H1 (cell line): ENCODE results near the gene C20orf202. TPM values are rescaled to one million over a fixed set of nuclear protein-coding genes. Genes with fewer than 3 reads are reported as not detected.

Source experiments
- CTCF ChIA-PET: fragments of 300-600 bp; sonication (Branson Sonifier 250); formaldehyde crosslinking; loops from one replicate; lab custom pipeline; 2021; ENCODE audit not compliant: partially characterized antibody; lab: Charles Lee
- POLR2A ChIA-PET: fragments of 300-600 bp; sonication (Branson Sonifier 250); formaldehyde crosslinking; loops from one replicate; lab custom pipeline; 2021; ENCODE audit warnings: inconsistent platforms; ENCODE audit not compliant: partially characterized antibody; lab: Charles Lee
- DNase-seq, 2 experiments: peaks; one replicate each; pipeline versions ENCODE4 v3.0.0 to v3.0.0-alpha.2; 2010 to 2022; ENCODE audit warnings: low spot score in 2 of 2, low read depth in 1 of 2, mixed read lengths in 1 of 2
- FAIRE-seq: peaks from 2 replicates; lab custom pipeline; 2011; peaks lifted over from hg19 to GRCh38; lab: Jason Lieb, UNC
- H2AFZ ChIP-seq: 2 replicates; pipeline ENCODE4 v1.8.1; 2012; ENCODE audit warnings: low read length, inconsistent platforms
- H2AK5ac ChIP-seq: 2 replicates; pipeline ENCODE4 v1.6.1; 2013; ENCODE audit warnings: low read depth, low read length
- H2BK120ac ChIP-seq: replicated peaks from 2 replicates; pipeline ENCODE3; 2013; ENCODE audit warnings: low read depth, low read length, inconsistent platforms
- H2BK12ac ChIP-seq: 2 replicates; pipeline ENCODE4 v1.6.1; 2013; ENCODE audit warnings: low read depth, low read length
- H2BK15ac ChIP-seq: 2 replicates; pipeline ENCODE4 v1.6.1; 2013; ENCODE audit warnings: low read length
- H2BK20ac ChIP-seq: 2 replicates; pipeline ENCODE4 v1.6.1; 2013; ENCODE audit warnings: low read length
- H2BK5ac ChIP-seq: 2 replicates; pipeline ENCODE4 v1.6.1; 2013; ENCODE audit warnings: low read depth, low read length
- H3K14ac ChIP-seq: 2 replicates; pipeline ENCODE4 v1.6.1; 2013; ENCODE audit warnings: inconsistent platforms; ENCODE audit not compliant: insufficient read length
- H3K18ac ChIP-seq: 2 replicates; pipeline ENCODE4 v1.6.1; 2013; ENCODE audit warnings: low read length; ENCODE audit errors: extremely low read depth
- H3K23ac ChIP-seq: 2 replicates; pipeline ENCODE4 v1.6.1; 2013; ENCODE audit warnings: inconsistent platforms; ENCODE audit not compliant: insufficient read length
- H3K23me2 ChIP-seq: 2 replicates; pipeline ENCODE4 v1.6.1; 2013; ENCODE audit warnings: low read depth, low read length
- H3K27ac ChIP-seq: 2 replicates; pipeline ENCODE4 v1.6.1; 2011; ENCODE audit warnings: low read depth, low read length, inconsistent platforms
- H3K27me3 ChIP-seq, 4 experiments: replicated peaks in 1 of 4; 1 replicate in 1 of 4; 2 replicates in 3 of 4; pipeline versions ENCODE4 v1.6.1 to v1.8.1; 2011 to 2013; ENCODE audit warnings: low read length in 3 of 4, mild to moderate bottlenecking in 3 of 4, inconsistent platforms in 2 of 4, mixed read lengths in 2 of 4, moderate library complexity in 1 of 4; ENCODE audit not compliant: control insufficient read depth in 3 of 4, insufficient read depth in 3 of 4; ENCODE audit errors: extremely low read depth in 1 of 4
- H3K36me3 ChIP-seq, 4 experiments: 2 replicates each; pipeline versions ENCODE4 v1.6.1 to v1.8.1; 2011 to 2013; ENCODE audit warnings: mild to moderate bottlenecking in 4 of 4, low read length in 3 of 4, moderate library complexity in 2 of 4, control low read depth in 1 of 4, inconsistent platforms in 1 of 4; ENCODE audit not compliant: insufficient read depth in 4 of 4, control insufficient read depth in 2 of 4
- H3K4ac ChIP-seq: replicated peaks from 2 replicates; pipeline ENCODE3; 2013; ENCODE audit warnings: low read length, low read depth, mixed read lengths, inconsistent platforms; ENCODE audit not compliant: insufficient read length
- H3K4me1 ChIP-seq, 4 experiments: replicated peaks in 1 of 4; 1 replicate in 1 of 4; 2 replicates in 3 of 4; pipeline versions ENCODE4 v1.6.1 to v1.8.1; 2011 to 2013; ENCODE audit warnings: low read length in 3 of 4, inconsistent platforms in 2 of 4, mixed read lengths in 1 of 4; ENCODE audit not compliant: insufficient read depth in 4 of 4, control insufficient read depth in 3 of 4
- H3K4me2 ChIP-seq, 2 experiments: 2 replicates each; pipeline versions ENCODE4 v1.6.1 to v1.8.1; 2011 to 2013; ENCODE audit warnings: low read depth in 2 of 2, low read length in 2 of 2, control low read depth in 1 of 2, inconsistent platforms in 1 of 2, mild to moderate bottlenecking in 1 of 2; ENCODE audit not compliant: insufficient read depth in 1 of 2
- H3K4me3 ChIP-seq, 4 experiments: fragments of 200-600, 300-600 bp in 1 of 4; sonication (generic), shearing (Covaris generic), sonication (Bioruptor Twin) in 1 of 4; 2 replicates each; pipeline versions ENCODE4 v1.5.1 to v1.8.1; 2011 to 2016; ENCODE audit warnings: low read length in 4 of 4, low read depth in 3 of 4, control low read depth in 2 of 4, inconsistent platforms in 2 of 4, mild to moderate bottlenecking in 2 of 4, mixed read lengths in 1 of 4, moderate library complexity in 1 of 4; ENCODE audit not compliant: insufficient read depth in 2 of 4; ENCODE audit errors: extremely low read depth in 1 of 4
- H3K56ac ChIP-seq: replicated peaks from 2 replicates; pipeline ENCODE3; 2013; ENCODE audit warnings: low read depth, mild to moderate bottlenecking, mixed read lengths, low read length, inconsistent platforms; ENCODE audit not compliant: insufficient read length
- H3K79me1 ChIP-seq: 2 replicates; pipeline ENCODE4 v1.6.1; 2013; ENCODE audit warnings: low read depth, low read length, control low read depth
- H3K79me2 ChIP-seq, 2 experiments: 2 replicates each; pipeline versions ENCODE4 v1.6.1 to v1.8.1; 2012 to 2013; ENCODE audit warnings: low read length in 2 of 2, mild to moderate bottlenecking in 2 of 2, inconsistent platforms in 1 of 2; ENCODE audit not compliant: insufficient read depth in 2 of 2, control insufficient read depth in 1 of 2
- H3K9ac ChIP-seq, 4 experiments: replicated peaks in 1 of 4; 1 replicate in 1 of 4; 2 replicates in 3 of 4; pipeline versions ENCODE4 v1.6.1 to v1.8.1; 2011 to 2013; ENCODE audit warnings: low read depth in 3 of 4, low read length in 3 of 4, control low read depth in 2 of 4, mild to moderate bottlenecking in 2 of 4, moderate library complexity in 2 of 4, inconsistent platforms in 1 of 4; ENCODE audit errors: extremely low read depth in 1 of 4
- H3K9me3 ChIP-seq, 2 experiments: 2 replicates each; pipeline versions ENCODE4 v1.6.1 to v1.8.1; 2012 to 2013; ENCODE audit warnings: mild to moderate bottlenecking in 2 of 2, moderate library complexity in 2 of 2, control low read depth in 1 of 2, inconsistent platforms in 1 of 2, low read depth in 1 of 2, low read length in 1 of 2, mixed read lengths in 1 of 2; ENCODE audit not compliant: insufficient read depth in 2 of 2
- H4K20me1 ChIP-seq, 2 experiments: replicated peaks in 1 of 2; 2 replicates each; pipeline versions ENCODE3 to v1.8.1; 2011 to 2013; ENCODE audit warnings: inconsistent platforms in 2 of 2, low read length in 2 of 2, mild to moderate bottlenecking in 1 of 2; ENCODE audit not compliant: insufficient read depth in 2 of 2, control insufficient read depth in 1 of 2
- H4K5ac ChIP-seq: 2 replicates; pipeline ENCODE4 v1.6.1; 2013; ENCODE audit warnings: low read length, low read depth, mixed read lengths, inconsistent platforms; ENCODE audit not compliant: insufficient read length
- H4K8ac ChIP-seq: 2 replicates; pipeline ENCODE4 v1.8.0; 2013; ENCODE audit warnings: mild to moderate bottlenecking, moderate library complexity, low read length, inconsistent platforms; ENCODE audit not compliant: insufficient read depth; ENCODE audit errors: extremely low read depth
- H4K91ac ChIP-seq: replicated peaks from 2 replicates; pipeline ENCODE3; 2013; ENCODE audit warnings: low read length, mixed read lengths, inconsistent platforms; ENCODE audit not compliant: insufficient read length
- BACH1 ChIP-seq: IDR thresholded peaks from 2 replicates; pipeline ENCODE4 v1.6.1; 2012; ENCODE audit warnings: low read length, improper control_type of control experiment
- CBX8 ChIP-seq: fragments of 300-800, 300-1000 bp; sonication (generic); IDR thresholded peaks from 2 replicates; pipeline ENCODE4 v1.7.1; 2016; ENCODE audit warnings: low read depth, low read length, borderline replicate concordance
- CREB1 ChIP-seq: IDR thresholded peaks from 2 replicates; pipeline ENCODE4 v1.6.1; 2012; ENCODE audit warnings: inconsistent platforms
- HDAC6 ChIP-seq: IDR thresholded peaks from one replicate; pipeline ENCODE4 v1.7.1; 2012; ENCODE audit warnings: low read depth, mild to moderate bottlenecking, inconsistent platforms, low read length, moderate library complexity
- RAD21 ChIP-seq, 2 experiments: IDR thresholded peaks in 1 of 2; conservative IDR thresholded peaks in 1 of 2; 2 replicates each; pipeline ENCODE4 v1.6.1; 2011; ENCODE audit warnings: low read depth in 2 of 2, low read length in 2 of 2, improper control_type of control experiment in 1 of 2, inconsistent platforms in 1 of 2, mild to moderate bottlenecking in 1 of 2, moderate library complexity in 1 of 2
- SRF ChIP-seq: IDR thresholded peaks from 2 replicates; pipeline ENCODE4 v1.6.1; 2011; ENCODE audit warnings: mild to moderate bottlenecking, low read depth, low read length, moderate library complexity
- TAF1 ChIP-seq: IDR thresholded peaks from 2 replicates; pipeline ENCODE4 v1.6.1; 2011; ENCODE audit warnings: mild to moderate bottlenecking, low read depth, low read length
- WGBS, 2 experiments: shearing (Covaris generic) in 1 of 2; methylation state at CpG; one replicate each; pipeline versions ENCODE4 v1.1.6 to v1.1.7; 2013 to 2015; ENCODE audit warnings: low lambda C conversion rate in 2 of 2, mixed read lengths in 2 of 2, inconsistent platforms in 1 of 2, low coverage in 1 of 2, missing lambda C conversion rate in 1 of 2; ENCODE audit not compliant: insufficient replicate concordance in 2 of 2, insufficient coverage in 1 of 2, insufficient read length in 1 of 2; ENCODE audit errors: extremely low coverage in 1 of 2, missing lambda C conversion rate in 1 of 2; 5-methylcytosine and 5-hydroxymethylcytosine counted together
- polyA plus RNA-seq, 7 experiments: library from polyadenylated mRNA; depleted of rRNA in 3 of 7; stranded (reverse) in 5 of 7; unstranded in 2 of 7; fragments of >200 nt in 5 of 7; fragments of 200-250 nt in 2 of 7; gene quantifications; 1 replicate in 5 of 7; 2 replicates in 1 of 7; 4 replicates in 1 of 7; pipeline versions ENCODE4 v1.2.1 to v1.2.3, GENCODE V29; 2011 to 2013; ENCODE audit warnings: missing spikeins in 2 of 7, mixed read lengths in 2 of 7
- total RNA-seq: library from RNA; stranded (reverse); fragmentation: NEBNext Ultra II Directional; extraction: Animal tissue kit (Norgen Biotek cat#: 25700); gene quantifications from 2 replicates; pipeline ENCODE4 v1.2.1, GENCODE V29; 2021
- TF ChIP-seq, protein P1 (sequence below), 3 experiments: IDR thresholded peaks; 1 replicate in 2 of 3; 2 replicates in 1 of 3; pipeline versions ENCODE4 v1.5.1 to v1.6.1; 2011; ENCODE audit warnings: low read length in 3 of 3, mild to moderate bottlenecking in 3 of 3, inconsistent platforms in 2 of 3, low read depth in 1 of 3, moderate library complexity in 1 of 3; ENCODE audit not compliant: insufficient read depth in 1 of 3; ENCODE audit errors: control extremely low read depth in 1 of 3

C20orf202 gene
- total and polyA plus RNA-seq, 2 of the 8 experiments (the other 6 are each of a cell fraction or from before 2014, with no cell fraction given): 0.12 TPM; not detected in 1

DNA sequence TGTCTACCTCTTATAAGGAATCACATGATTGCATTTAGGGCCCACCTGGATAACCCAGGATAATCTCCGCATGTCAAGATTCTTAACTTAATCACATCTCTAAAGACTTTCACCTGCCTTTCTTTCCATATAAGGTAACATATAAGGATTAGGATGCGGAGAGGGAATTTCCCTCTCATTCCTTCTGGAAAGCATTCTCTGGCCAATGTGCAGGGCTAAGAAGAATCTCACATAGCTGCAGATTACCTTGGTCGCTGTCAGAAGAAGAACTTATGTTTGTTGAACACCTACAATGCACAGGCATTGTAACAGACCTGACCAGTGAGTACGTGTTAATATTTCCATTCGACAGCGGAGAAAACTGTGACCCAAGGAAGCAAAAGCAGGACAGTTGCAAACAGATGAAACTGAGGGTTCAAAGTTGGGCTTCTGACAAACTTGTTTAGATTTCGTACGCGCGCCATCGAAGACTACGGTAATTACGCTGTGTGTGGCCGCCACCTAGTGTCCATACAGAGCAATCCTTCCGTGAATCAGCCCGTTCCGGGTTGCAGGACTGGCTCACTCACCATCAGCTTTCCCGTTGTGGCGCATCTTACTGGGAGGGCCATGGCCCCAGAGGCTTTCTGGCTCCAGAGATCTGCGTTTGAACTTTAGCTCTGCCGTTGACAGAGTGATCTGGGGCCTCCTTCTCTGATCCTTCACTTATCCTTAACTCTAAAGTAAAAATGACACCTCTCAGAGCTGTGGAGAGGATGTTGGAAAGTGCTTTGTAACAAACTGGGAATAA lies 9.5 kb downstream of the C20orf202 start:
- no peak overlapping the region for H3K23ac ChIP-seq
- H3K4me1 ChIP-seq: peaks cover 0 to 10% (median 0%) of the 10 kb centered on the region in 4 experiments; a peak in 3 of 7 replicates
- peak overlapping the region; percentile 17; the same call in 1 of the 2 replicates for H4K8ac ChIP-seq
- H3K9ac ChIP-seq: no peak overlapping the region
- no peak overlapping the region for H2BK15ac ChIP-seq
- no peak overlapping the region for H3K27ac ChIP-seq
- H3K18ac ChIP-seq: no peak overlapping the region
- peak overlapping the region in 1 of 2 experiments; percentile 24; a peak in 3 of 4 replicates for H3K4me2 ChIP-seq
- H3K9me3 ChIP-seq: no peaks in the 10 kb centered on the region
- H3K56ac ChIP-seq: no peak overlapping the region
- WGBS, 2 experiments: 16% methylated on average over 21 of the region's 21 CpGs; no CpG with 5 or more reads in 1 of the 2 experiments
- no peak overlapping the region for H4K91ac ChIP-seq
- ChIA-PET CTCF (interaction anchor here (0.7 to 11.9 kb wide), 20 partner anchors 13 to 256 kb away, joined by 3 to 101 read pairs (median 5); partner anchors contain the start of genes RAD21L1 and TMEM74B), POLR2A (interaction anchor here (1.0 to 2.4 kb wide), 3 partner anchors 12 to 37 kb away, joined by 3 to 7 read pairs (median 4); partner anchors contain the start of gene RAD21L1)
- H3K79me1 ChIP-seq: no peaks in the 10 kb centered on the region
- FAIRE-seq (peak; percentile 70), DNase-seq (peak; percentile 53 to 77)
- H2BK5ac ChIP-seq: no peak overlapping the region
- no peak overlapping the region for H2BK120ac ChIP-seq
- H3K27me3 ChIP-seq: 0 out of 7 replicates have a peak, but pooled peaks cover 0 to 3% (median 0%) of the 10 kb centered on the region in 4 experiments
- no peaks in the 10 kb centered on the region for H4K20me1 ChIP-seq
- no peak overlapping the region for H2BK12ac ChIP-seq
- H2BK20ac ChIP-seq: no peak overlapping the region
- no peak overlapping the region for H2AK5ac ChIP-seq
- no peaks in the 10 kb centered on the region for H3K79me2 ChIP-seq
- no peaks in the 10 kb centered on the region for H3K23me2 ChIP-seq
- no peak overlapping the region for H4K5ac ChIP-seq
- peak overlapping the region; percentile 91 for H2AFZ ChIP-seq
- H3K14ac ChIP-seq: no peak overlapping the region
- no peak overlapping the region for H3K4me3 ChIP-seq
- no peaks in the 10 kb centered on the region for H3K36me3 ChIP-seq
- no peak overlapping the region for H3K4ac ChIP-seq
- peak; percentile 92 for TF ChIP-seq RAD21 (IDR thresholded peaks at IDR 0.05 in 1 of 2, conservative IDR thresholded peaks at IDR 0.05 in 1 of 2; ENCODE audit: low read depth in 2 of 2, low read length in 2 of 2)
- TF ChIP-seq CBX8: no peak
- 0 out of 2 replicates have a peak, but pooled peaks have one; percentile 30 for TF ChIP-seq TAF1
- peak; percentile 48; the same call in 1 of the 2 replicates for TF ChIP-seq SRF
- TF ChIP-seq, protein P1, sequence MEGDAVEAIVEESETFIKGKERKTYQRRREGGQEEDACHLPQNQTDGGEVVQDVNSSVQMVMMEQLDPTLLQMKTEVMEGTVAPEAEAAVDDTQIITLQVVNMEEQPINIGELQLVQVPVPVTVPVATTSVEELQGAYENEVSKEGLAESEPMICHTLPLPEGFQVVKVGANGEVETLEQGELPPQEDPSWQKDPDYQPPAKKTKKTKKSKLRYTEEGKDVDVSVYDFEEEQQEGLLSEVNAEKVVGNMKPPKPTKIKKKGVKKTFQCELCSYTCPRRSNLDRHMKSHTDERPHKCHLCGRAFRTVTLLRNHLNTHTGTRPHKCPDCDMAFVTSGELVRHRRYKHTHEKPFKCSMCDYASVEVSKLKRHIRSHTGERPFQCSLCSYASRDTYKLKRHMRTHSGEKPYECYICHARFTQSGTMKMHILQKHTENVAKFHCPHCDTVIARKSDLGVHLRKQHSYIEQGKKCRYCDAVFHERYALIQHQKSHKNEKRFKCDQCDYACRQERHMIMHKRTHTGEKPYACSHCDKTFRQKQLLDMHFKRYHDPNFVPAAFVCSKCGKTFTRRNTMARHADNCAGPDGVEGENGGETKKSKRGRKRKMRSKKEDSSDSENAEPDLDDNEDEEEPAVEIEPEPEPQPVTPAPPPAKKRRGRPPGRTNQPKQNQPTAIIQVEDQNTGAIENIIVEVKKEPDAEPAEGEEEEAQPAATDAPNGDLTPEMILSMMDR (IDR thresholded peaks at IDR 0.05; ENCODE audit: control extremely low read depth in 1 of 3, insufficient read depth in 1 of 3, low read depth in 1 of 3, low read length in 3 of 3): peak; percentile 80 to 93 (median 85)
- TF ChIP-seq HDAC6: no peak
- peak; percentile 83; the same call in 1 of the 2 replicates for TF ChIP-seq BACH1
- TF ChIP-seq CREB1: 0 out of 2 replicates have a peak, but pooled peaks have one; percentile 26
